IPS DF 19.7 (cell line): Measurements from ENCODE around the gene RBM12.
"Not testable (repeated sequence)": the region's sequence is repeated elsewhere in the genome, so short reads cannot be mapped to it uniquely, and the experiment has no call there.

ENCODE experiments used
- DNase-seq: peaks from one replicate; pipeline ENCODE4 v3.0.0-alpha.2; 2013; ENCODE audit warnings: low read depth, low spot score

Gene RBM12

DNA sequence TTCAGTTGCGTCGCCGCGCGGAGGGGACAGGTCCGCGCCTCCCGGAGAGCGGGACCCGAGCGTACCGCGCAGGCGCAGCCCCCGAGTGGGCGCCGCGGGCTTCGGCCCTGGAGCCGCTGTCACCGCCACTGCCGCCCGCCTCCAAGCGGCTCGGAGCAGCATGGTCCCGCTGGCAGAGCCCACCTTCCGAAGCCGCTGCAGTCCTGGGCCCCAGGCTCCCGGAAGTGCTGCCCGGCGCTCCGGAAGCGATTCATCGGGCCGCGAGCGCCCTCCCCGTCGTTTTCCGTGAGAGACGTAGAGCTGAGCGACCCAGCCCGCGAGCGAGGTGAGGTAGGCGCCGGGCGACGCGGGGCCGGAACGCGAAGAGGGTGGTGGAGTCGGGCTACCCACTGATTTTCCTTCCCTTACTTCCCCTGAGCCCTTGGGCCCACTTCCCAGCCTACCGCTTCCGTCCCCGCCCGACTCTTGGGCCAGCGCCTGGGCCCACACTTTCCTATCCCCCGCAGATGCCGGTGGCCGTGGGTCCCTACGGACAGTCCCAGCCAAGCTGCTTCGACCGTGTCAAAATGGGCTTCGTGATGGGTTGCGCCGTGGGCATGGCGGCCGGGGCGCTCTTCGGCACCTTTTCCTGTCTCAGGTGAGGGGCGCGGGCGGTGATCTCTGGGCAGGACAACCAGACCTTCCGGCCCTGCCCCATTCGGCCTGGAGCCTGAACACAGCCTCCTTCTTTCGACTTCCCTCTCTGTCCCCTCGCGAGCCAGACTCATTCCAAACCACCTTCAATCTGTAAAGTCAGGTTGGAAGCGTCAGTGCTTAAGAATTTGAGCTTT is 34.6 kb upstream of the RBM12 start, which contains the start of the genes NFS1 and ROMO1:
Gene NFS1, minus strand, starts transcription at position 226 of the 830 bp plus-strand sequence. Its CDS starts 64 bp downstream, at position 162.
Gene ROMO1, plus strand, starts transcription at position 279 of the 830 bp plus-strand sequence. Its CDS starts 228 bp downstream, at position 507.
- DNase-seq, result peak; percentile 64

DNA sequence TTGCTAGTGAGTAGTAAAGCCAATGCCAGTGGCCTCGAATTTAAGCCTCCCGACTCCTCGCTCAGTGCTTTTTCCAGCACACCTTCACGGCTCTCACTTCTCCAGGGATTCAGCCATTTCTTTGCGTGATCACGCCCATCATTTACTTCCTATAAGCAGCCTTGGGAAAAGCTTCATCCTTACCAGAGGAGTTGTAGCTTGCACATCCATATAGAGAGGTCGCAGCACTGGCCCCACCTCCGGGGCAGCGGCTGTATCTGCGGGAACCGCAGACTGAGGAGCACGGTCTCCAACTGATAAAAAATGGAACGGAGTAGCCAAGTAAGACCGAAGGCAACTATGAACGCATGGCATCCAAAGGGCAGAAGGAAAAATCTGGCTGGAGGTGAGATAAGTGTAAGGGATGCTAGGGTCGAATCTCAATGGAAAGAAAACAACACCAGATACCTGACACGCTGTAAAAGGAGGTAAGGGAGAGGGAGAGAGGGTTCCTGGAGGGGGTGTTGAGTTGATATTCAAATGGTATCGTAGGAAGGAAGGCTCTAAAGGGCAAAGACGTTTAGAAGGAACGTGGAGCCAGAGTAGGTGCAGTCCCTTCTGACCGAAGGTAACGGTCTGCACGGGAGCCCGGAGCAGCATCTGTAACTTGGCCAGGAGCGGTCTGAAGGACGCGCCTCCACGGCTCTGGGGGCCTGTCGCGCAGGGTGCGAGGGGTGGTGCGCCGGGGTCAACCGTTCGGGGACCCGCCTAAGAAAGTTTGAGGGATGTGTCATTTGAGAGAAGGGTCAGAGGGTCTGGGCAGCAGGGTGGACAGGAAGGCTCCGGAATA is 33.8 kb upstream of the RBM12 start:
- no peak for DNase-seq

DNA sequence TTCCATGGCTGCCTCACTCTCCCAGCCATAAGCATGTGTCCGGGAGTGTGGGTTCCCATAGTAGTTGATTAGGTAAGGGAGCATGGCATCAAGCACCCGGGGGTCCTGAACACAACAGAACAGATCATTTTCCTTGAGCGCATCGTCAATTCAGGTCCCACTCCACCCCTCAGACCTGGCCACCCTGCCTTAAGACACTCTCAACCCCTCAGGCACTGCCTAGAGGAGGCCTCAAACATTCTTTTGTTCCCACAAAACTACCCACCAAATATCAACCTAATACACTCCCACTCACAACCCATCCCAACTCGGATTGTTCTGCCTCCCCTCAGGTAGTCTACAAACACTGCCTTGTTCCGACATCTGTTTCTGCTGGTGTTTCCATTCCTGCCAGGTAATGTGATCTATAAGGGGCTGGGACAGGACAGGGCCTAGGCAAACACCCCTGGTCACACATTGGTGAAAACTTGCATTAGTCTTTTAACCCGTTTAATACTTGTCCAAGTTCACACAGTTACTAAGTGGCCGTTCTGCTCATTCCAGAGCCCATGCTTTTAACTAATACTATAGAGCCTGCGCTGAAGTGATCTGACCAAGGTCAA is 33.1 kb upstream of the RBM12 start:
- no peak for DNase-seq

DNA sequence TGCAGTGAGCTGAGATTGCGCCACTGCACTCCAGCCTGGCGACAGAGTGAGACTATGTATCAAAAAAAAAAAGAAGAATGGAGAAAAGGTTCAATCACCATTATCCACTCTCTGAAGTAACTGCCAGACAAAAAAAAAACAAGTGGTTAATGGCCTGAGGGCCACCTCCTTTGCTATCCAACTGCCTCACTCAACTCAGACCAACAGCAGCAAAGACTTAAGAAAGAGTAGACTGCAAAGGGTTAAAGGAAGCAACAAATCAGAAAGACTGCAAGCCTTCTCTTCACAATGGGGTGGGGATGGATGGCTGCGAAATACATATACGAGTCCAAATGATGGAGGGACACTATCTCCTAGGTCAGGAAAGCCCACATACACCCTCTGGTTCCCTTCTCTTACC is 31.3 kb upstream of the RBM12 start:
- DNase-seq, result no peak

DNA sequence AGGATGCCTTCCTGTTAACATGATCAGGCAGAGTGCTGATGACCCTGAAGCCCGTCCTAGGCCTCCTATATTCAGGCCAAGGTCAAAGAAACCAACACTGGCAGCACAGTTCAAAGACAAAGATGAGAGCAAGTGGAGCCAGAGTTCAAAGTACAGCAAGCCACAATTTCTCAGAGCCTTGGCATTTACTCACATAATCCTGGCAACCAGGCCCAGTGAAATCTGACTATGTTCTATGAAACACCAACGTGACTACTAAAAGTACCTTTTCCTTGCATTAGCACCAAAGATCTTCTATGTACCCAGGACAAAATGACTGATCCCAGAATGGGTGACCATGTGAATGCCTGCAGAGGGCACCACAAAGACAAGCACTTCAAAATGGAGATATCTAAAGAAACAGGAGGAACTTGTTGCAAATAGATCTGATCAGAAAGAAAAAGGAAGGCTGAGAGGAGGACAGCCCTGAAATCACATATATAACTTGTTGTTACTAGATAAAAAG is 30.6 kb upstream of the RBM12 start:
- no peak for DNase-seq

DNA sequence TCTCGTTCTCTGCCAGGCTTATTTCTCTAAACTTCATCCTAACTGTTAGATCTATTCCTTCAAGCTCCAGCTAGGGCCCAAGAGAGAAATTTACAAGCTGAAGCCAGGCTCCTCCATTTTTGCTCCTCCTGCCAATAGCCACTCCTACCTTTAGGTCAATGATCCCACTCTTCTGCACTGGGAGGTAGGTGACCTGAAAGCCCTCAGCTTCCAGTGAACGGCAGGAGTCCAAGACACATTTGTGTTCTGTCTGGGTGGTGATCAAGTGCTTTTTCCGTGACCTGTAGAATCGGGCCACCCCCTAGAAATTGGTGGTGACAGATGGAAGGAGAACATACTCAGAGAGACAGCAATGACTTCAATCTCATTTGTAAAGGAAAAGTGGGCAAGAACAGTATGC is 25.6 kb upstream of the RBM12 start:
- no peak for DNase-seq

DNA sequence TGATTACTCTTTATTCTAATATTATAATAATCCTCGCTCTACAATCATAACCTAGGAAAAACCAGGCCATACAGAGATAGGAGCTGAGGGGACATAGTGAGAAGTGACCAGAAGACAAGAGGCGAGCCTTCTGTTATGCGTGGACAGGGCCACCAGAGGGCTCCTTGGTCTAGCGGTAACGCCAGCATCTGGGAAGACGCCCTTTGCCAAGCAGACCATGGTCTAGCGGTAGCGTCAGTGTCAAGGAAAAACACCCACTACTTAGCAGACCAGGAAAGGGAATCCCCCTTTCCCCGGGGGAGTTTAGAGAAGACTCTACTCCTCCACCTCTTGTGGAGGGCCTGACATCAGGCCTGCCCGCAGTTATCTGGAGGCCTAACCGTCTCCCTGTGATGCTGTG is 22.2 kb upstream of the RBM12 start:
- not testable (repeated sequence) for DNase-seq

DNA sequence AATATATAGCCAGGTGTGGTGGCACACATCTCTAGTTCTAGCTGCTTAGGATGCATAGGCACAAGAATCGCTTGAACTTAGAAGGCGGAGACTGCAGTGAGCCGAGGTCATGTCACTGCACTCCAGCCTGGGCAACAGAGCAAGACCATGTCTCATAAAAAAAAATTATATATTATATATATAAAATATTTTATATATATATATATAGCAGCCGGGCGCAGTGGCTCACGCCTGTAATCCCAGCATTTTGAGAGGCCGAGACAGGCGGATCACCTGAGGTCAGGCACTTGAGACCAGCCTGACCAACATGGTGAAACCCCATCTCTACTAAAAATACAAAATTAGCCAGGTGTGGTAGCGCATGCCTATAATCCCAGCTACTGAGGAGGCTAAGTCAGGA is 20.7 kb upstream of the RBM12 start:
- DNase-seq, result not testable (repeated sequence)

DNA sequence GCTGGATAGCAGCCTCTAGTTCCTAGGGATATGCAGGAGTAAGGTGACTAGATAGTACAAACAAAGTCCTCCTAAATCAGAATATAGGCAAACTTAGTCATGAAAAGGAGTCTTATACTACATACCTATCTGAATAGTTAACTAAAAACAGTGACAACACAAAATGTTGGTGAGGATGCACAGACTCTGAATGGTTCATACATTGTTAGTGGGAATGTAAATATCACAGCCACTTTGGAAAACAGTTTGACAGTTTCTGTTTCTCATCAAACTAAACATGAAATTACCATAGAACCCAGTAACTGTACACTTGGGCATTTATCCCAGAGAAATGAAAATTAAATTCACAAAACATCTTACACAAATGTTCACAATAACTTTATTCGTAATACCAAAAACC is 17.3 kb upstream of the RBM12 start:
- DNase-seq, result no peak

DNA sequence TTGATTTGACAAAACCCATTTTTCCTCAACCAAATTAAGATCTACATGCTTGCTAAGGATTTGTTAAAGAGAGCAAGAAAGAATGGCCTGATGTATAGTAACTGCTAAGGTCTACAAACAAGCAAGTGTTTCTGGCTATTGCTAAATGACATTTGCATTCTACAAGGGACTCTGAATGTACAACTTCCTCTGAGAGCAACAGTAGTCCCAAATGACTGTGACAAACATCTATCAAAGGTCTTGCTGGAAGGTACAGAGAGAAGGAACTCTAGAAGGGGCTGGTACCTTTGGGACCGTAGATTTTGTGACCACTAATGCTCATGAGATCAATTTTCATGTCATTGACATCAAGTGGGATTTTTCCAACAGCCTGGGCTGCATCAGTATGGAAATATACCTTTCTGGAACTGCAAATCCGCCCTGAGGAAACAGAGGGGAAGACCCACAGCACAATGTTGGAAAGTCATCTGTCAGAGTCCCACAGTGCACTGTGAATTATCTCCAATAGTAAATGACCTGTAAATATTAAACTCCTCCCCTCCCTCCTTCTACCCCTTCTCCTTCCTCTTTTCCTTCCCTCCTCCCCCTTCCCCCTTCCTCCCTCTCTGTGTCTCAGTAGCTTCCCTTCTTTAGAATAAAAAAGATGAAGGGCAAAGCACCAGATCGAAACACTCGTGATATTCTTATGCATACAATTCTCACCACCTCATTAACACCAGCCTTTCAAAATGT is 15.9 kb upstream of the RBM12 start:
- no peak for DNase-seq

DNA sequence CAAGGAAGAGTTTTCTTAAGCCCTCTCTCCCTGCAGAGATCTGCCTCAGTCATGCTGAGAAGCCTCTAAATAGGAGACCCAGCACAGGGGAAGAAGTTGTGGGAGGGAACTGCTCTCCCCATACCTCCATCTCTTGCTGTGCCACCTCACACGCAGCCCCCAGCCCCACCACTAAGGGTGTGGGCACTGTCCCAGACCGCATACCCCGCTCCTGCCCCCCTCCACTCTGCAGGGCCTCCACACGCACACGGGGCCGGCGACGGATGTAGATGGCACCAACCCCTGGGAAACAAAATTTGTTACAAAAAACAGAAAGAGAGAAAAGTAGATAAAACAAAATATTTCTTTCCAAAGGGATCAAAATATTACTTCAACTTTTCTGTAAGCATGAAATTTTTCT is 10.2 kb upstream of the RBM12 start:
- no peak for DNase-seq

DNA sequence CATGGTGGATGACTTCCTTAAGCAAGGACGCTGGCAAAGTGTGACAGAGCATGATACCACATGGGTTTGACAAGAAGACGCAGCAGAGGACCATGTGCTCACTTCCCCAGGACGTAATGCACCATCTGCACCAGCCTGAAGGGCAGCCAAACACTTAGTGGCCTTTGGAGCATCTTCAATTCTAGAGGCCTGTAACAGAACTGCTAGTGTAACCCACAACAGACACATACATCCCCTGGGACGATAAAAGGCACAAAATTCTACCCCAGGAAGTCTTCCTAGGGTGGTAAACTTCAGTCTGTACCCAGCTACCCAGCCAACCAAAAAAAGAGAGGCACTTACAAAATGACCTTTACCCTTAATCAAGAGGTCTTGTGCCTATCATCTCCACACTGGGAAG is 9.2 kb upstream of the RBM12 start:
- DNase-seq, result no peak

DNA sequence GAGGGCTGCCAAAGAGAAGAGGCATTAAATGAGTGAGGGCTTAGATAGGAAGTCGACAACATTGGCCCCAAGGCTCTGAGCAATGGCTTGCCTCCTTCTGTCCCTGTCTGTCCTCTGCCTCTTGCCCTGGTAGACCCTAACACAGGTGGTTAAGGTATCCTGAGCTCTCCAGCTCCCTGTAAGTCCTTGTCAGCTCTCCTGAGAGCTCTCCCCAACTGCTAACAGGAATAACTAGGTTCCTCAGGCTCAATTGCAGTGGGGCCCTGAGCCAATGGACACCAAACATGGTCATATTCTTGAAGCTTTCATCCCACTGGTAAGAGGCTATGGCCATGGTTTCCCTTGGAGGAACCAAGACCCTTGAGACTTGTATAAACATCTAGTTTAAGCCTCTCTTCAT is 5.0 kb upstream of the RBM12 start:
- no peak for DNase-seq

DNA sequence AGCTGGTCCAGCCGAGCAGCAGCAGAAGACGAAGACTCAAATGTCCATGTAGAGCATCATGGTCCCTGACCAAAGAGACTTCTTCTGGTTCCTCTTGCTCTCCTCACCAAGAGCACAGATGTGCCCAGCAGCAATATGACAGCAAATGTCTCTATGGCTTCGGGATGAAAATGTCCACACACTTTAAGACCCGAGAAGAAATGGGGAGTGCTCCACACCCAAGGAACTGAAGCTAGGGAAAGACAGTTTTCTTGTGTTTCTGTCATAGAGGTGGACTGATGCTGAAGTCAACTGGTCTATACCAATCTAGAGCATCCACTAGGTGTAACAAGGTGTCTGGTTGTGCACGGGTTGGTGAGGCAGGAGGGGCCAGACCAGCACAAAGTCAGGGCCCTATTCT is 4.5 kb upstream of the RBM12 start:
- DNase-seq, result no peak

DNA sequence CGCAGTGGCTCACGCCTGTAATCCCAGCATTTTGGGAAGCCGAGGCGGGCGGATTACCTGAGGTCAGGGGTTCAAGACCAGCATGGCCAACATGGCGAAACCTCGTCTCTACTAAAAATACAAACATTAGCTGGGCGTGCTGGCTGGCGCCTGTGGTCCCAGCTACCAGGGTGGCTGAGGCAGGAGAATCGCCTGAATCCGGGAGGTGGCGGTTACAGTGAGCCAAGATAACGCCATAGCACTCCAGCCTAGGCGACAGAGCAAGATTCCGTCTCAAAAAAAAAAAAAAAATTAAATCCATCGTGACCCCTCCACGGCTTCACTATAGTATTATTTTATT is 1.2 kb upstream of the RBM12 start:
- no peak for DNase-seq

DNA sequence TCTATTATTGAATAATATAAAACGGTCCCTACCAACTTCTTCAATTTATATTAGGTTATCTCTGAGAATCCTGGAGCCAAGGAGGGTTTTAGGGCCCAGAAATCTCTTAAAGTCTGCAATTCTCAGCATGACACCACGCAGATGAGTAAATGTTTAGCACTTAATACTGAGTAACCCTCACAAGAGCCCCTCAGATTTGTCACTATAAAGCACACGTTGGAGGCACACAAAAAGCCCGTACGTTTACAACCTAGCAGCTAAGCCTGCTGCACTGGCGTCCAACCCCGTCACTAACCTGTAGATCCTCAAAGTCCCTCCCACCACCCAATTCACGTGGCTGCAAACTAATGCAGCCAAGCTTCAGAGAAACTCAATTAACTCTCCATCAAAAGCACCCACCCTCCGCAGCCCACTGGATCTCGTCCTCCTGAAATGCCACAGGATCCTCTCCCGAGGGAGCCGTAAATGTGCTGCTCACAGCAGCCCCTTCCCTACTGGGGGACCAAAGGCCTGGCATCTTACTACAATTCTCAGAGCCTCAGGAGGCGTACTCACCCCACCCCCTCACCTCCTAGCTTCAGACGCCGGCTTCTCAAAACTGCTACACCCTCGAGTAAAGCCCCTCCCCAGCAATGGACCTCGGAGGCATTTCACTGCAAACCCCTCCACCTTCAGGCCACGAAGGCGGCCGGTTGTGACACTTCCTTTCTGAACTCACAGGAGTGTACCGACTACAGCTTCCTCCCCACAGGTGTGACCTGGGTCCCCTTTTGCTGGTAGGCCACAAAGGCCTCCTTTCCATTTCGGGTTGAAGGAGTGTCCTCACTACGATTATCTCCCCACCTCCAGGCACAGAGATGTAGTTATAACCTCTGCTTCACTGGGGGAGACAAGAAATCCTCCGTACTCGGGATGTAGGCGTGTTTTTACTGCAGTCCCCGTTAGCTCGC is 909 bp downstream of the RBM12 start:
- no peak for DNase-seq

DNA sequence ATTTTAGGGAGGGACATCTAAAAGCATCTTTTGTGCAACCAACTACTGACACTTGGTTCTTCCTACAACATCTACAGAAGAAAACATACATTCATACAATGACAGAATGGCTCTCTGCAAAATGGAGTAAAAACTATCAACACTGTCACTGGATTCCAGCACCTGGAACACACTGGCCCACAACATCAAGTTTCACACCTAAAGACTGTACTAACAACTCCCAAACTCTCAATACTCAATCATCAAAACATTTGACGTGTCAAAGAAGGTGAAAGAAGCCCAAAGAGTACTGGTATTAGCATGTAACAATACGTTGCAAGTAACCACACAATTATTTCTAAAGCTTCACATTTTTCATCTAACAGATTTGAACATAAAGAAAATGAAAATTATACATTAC is 2.1 kb downstream of the RBM12 start:
- no peak for DNase-seq

DNA sequence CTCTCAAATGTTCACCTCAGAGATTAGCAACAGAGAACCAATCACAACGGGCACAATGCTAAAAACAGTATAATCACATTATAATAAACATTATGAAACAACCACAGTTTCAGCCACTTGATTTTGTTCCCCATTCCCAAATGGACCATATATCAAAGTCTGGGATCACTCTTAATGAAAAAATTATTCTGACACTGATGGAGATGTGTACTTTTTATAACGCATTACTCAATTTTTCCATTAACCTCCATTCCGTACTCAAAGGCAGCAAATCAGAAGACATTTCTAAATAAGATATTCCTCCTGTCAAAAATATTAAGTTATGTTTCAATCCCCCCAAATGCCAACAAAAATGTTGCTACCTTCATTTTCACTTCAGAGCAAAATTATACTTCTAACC is 2.8 kb downstream of the RBM12 start:
- DNase-seq, result no peak

DNA sequence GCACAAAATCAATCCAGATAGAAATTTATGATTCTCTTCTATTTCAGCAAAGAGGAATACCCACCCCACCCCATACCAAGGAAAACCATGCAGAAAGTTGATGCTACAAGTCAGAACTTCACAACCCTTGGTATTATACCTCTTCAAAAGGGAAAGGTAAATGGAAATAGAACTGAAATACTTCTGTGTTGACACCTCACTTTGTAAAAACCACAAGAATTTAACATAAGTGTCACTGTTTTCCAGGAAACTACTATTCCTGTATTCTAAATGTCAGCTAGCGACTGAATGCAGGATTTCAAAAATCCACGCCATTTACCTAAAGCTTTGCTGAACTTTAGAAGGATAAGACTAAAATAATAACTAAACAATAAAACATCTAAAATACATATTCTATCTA is 3.6 kb downstream of the RBM12 start:
- no peak for DNase-seq

DNA sequence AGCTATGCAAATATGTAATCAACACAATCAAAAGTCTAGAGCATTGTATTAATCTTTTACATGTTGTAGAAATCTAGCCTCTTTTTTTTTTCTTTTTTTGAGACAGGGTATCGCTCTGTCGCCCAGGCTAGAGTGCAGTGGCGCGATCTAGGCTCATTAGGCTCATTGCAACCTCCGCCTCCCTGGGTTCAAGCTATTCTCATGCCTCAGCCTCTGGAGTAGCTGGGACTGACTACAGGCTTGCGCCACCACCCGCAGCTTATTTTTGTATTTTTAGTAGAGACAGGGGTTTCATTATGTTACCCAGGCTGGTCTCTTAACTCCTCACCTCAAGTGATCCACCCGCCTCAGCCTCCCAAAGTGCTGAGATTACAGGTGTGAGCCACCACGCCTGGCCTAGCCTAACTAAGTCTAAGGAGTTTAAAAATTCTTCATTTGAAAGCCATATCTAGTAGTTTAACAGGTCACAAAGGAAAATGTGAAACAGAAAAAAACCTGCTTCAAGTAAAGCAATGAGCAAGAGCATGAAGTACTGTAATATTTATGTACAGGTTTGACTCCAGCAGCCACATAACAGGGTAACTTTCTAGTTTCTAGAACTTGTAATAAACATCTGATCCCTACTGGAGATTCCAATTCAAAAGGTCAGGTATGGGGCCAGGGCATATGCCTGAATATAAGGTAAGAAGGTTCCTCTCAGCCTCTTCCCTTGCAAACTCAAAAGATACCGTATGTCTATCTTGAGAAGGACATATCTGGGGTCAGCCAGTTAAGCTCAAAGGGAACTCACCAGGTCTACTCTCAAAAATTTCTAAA is 4.4 kb downstream of the RBM12 start:
- no peak for DNase-seq
